NCI-H2107 (cell line): ENCODE results near the gene USB1.
"Not testable (repeated sequence)": the region's sequence is repeated elsewhere in the genome, so short reads cannot be mapped to it uniquely, and the experiment has no call there.

Experiments used
- DNase-seq: peaks from one replicate; lab custom pipeline; 2025; lab: John Stamatoyannopoulos, UW

The USB1 gene

DNA sequence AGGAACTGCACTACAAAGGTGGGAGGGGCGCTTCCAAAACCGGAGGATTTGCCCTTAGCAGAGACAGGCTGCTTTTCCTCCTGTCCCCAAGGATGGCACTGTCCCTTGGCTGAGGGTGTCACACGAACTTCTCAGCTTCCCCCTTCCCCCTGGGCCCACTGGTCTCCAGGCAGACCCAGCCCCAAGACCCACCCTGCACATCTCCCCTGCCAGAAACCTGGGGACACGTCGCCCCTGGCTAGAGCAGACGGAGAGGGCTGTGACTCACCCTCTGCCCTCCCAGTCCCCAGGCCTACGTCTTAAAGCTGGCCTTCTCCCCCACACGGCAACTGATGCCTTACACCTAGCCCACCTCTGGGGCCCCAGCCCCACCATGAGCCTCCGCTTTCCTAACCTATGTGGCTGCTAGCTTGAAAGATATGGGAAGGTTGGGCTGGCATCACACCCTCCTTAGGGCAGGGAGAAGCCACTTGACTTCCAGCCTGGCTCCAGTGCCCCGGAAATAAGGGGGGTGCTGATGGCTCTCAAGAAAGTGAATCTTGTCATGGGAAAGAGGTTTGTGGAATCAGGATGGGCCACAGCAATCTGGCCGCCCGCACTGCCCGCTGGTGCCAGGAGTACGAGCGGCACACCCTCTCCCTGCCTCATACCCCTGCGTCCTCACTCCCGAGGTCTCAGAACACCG, 5.3 kb upstream of the USB1 start:
- no peak for DNase-seq

- no peak for DNase-seq
These were observed 4.6 kb upstream of the USB1 start for GRCh38 chr16:57996406-57997175.

DNA sequence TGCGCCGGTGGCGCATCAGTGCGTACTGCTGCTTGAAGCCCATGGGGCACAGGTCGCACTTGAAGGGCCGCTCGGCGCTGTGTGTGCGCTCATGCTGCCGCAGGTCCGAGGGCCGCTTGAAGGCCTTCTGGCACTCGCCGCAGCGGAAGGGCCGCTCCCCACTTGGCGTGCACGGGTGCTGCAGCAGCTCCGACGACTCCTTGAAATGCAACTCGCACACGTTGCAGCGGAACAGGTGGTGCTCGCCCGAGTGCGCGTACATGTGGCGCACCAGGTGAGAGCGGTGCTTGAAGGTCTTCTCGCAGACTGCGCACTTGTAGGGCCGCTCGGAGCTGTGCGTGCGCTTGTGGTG, 4.1 kb upstream of the USB1 start:
- DNase-seq, result no peak

- DNase-seq, result no peak
These were observed 3.5 kb upstream of the USB1 start for GRCh38 chr16:57997528-57998265.

DNA sequence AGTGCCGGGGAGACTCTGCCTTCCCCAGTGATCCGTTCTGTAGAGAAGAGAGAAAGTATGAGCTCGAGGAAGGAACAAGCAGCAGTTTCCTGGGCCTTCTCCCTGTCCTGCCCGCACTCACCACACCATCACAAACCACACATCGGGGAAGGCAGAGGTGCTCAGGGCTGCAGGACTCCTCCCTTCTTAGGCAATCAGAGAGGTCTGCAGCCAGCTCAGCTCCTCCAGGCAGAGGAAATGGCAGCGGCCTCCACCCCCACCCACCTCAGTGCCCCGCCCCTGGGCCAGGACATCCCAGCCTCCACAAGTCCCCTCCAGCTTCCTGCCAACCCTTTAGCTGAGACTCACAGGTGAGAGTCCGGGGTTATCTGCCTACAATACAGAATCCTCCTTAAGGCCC, 2.7 kb upstream of the USB1 start:
- no peak for DNase-seq

DNA sequence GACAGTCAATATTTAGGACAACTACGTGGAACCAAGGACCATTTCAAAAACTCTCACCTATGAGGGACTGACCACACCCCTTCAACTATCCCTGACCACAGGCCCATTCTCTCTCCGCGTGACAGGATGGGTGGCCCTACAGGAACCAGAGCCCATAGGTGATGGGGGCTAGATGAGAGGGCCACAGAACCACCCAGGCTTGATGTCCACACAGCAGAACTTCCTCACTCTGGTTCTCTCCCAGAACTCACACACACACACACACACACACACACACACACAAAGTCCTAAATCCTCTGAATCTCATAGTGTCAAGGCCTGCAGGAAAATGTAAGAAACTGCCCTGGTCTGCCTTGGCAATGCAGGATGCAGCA, 2.2 kb upstream of the USB1 start:
- no peak for DNase-seq

DNA sequence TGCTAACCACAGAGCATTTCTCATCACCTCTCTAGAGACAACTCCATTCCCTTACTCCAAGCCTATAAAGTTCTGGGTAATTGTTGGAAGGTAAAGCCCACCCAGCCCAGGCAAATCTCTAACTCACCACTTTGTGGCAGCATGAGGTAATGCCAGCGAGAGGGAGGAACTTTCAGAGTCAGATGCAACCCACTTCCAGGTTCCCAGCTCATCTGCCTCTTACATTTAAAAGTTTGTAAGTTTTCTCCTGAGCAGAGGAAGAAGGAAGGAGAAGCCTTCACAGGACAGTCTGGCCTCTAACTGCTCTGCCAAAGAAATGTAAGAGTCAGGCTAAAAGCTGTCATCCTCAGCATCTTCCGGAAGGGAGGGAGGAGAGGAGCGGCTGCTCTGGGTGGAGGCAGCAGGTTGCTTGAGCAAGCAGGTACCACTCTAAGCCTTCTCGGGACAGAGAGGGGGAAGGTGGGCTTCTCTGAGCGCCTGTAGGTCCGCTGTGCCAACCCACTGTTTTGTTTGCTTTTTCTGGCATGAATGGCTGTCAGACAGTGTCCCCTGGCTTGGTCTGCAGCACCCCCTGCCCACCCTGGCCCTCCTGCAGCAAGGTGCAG, 1.7 kb upstream of the USB1 start:
- no peak for DNase-seq

DNA sequence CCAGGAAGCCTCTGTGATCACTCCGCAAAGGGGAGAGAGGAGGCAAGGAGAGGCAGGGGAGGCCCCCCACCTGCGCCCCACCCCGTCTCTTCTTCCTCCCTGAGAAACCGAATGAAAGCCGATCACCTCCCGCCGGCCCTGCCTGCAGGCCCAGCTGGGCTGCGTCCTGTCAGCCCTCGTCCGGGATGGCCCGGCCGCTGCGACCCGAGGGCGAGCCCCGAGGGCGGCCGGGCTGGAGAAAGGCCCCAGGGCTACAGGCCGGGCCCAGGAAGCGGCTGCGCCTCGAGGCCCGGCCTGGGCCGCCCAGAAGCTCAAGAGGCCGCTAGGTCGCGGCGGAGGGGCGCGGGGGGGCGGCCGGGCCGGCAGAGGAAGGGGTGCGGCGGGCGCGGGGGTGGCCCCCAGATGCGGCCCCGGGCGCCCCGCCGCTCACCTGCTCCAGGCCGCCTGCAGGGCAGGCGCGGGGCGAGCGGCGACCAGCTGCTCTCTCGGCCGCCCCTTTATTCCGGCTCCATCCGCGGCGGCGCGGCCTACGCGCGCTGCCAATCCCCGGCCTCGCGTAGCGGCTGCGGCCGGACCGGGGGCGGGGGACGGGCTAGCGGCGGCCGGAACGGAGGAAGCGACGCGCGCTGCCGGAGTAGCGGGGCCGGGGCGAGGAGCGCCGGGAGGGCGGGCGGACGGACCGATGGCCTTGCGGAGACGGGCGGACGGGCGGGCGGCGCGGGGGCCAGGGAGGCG, 1.1 kb upstream of the USB1 start, which contains the start of gene ZNF319:
Gene ZNF319 (minus strand): TSS at position 702 of the 735 bp plus-strand sequence. CDS start 2,407 bp downstream, outside the sequence.
- DNase-seq, result no peak

- DNase-seq, result no peak
These were observed 691 bp downstream of the USB1 start for GRCh38 chr16:58001781-58002415.

- no peak for DNase-seq
These were observed 1.2 kb downstream of the USB1 start for GRCh38 chr16:58002416-58002800.

DNA sequence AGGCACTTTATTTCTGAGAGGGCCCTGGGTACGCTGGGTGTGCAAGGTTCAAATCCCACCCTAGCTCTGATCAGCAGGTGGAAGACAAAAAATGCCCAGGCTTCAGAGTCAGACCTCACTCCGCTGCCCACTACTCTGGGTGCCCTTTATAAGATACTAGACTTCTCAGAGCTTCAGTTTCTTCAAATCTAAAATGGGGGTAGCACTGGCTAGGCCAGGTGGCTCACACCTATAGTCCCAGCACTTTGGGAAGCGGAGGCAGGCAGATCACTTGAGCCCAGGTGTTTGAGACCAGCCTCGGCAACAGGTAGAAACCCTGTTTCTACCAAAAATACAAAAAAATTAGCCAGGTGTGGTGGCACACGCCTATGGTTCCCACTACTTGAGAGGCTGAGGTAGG, 1.7 kb downstream of the USB1 start:
- DNase-seq, result no peak

DNA sequence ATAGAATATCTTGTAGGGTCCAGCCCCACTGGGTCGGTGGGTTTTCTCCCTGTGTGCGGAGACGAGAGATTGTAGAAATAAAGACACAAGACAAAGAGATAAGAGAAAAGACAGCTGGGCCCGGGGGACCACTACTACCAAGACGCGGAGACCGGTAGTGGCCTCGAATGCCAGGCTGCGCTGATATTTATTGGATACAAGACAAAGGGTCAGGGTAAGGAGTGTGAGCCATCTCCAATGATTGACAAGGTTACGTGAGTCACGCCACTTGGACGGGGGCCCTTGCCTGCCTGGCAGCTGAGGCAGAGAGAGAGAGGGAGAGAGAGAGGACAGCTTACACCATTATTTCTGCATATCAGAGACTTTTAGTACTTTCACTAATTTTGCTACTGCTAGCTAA, 3.5 kb downstream of the USB1 start:
- DNase-seq, result not testable (repeated sequence)

- DNase-seq, result no peak
These were observed 8.7 kb downstream of the USB1 start for GRCh38 chr16:58009856-58010416.

- no peak for DNase-seq
These were observed 9.7 kb downstream of the USB1 start for GRCh38 chr16:58010886-58011285.

GRCh38 chr16:58011652-58012051, 10.4 kb downstream of the USB1 start:
- no peak for DNase-seq

DNA sequence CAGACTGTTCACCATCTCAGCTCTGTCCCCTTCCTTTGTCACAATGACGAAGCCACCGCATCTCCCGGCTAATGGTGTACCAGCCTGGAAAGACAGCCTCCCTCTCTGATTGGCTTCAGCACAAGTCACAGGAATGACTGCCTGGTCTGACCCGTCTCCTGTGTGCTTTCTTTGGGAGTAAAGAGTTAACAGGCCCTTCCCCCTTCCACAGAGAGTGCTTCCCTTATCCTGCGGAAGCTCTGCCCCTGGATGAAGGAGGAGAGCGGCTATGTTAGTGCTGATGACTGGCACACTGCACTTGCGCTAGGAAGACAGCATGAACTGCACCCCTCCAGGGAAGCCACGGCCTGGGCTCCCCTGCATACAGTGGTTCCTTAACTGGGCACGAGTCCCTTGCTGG, 11.3 kb downstream of the USB1 start:
- no peak for DNase-seq

DNA sequence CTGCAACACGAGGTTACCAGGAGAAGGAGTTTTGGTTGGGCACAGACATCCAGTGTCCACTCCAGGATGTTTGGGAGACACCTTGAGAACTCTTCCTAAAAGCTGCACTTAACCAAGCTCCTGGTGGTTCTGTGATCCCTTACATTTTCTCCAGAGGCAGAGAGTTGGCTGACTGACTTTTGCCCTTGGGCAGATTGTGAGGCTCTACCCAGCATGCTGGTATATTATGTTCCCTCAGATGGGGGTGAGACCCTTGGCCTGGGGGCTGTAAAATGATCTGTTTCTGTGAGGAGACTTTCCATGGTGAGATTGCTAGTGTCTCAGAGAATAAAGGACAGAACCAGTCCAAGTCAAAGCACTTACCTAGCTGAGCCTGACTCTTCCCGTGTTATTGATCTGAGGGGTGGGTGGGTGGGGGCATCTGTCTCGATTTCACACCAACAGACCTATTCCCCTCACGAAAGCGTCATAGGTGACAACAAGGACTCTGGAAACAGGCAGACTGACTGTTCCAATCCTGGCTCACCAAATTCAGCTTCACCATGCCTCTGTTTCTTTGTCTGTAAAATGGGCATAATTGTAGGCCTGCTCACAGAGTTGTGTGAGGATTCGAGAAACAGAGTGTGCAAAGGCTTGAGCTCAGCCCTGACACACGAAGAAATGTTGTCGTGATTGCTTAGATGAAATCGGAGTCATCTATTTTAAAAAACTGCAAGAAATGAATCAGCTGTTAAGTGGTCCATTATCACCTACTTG, 12.2 kb downstream of the USB1 start:
- no peak for DNase-seq

DNA sequence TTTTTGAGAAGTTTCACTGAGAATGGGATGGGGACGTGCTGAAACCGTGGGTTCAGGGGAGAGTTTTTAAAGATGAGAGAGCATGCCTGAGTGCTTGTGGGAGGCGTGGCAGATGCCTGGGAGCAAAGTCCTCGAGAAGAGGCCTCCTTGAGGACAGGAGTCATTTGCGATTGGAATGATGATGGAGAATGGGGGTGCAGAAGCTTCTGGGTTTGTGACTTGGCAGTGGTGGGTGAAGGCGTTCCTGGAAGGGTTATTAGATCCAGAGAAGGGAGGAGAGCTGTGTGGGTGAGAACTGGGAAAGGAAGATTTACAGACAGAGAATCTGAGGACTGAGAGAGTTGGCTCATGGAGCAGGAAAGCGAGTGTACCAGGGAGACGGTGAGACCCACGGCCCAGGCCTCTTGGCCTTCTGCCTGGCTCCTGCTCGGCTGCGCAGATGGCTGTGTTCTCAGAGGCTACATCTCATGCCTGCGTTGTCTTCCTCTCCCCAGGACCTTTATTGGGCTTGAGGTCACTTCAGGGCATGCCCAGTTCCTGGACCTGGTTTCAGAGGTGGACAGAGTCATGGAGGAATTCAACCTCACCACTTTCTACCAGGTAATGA, 15.7 kb downstream of the USB1 start:
- DNase-seq, result no peak

- DNase-seq, result no peak
These were observed 17.6 kb downstream of the USB1 start for GRCh38 chr16:58018803-58019202.
